Measurements from ENCODE around the gene ZFHX3.
A peak's percentile ranks its signal among the peaks of the same experiment; 100 is the strongest.

Gene ZFHX3

DNA sequence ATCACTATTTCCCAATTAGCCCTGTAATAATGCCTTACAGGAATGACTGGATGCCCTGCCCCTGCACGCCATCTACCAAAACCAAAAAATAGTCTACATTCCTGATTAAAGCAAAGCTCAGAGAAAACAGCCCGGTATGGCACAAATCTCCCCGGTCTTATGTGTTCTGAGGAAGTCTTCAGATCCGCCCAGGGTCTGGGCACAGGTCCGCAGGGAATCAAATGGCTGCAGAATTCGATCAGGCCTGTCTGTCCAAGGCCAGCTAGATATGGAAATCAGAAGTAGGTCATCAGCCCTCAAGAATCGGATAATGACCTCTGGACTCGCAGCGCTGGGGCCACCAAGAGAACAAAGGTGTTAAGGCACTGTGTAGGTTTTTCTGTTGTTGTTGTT is 171.0 kb downstream of the ZFHX3 start:
- Histone ChIP-seq H3K9me3 (0 out of 2 replicates have a peak, but pooled peaks cover 5% of the 10 kb centered on the region), H4K20me1 (no peaks in the 10 kb centered on the region), H3K27me3 (no peaks in the 10 kb centered on the region), H3K4me2 (peak overlapping the region; percentile 82), H3K4me1 (peaks cover 58% of the 10 kb centered on the region), H3K9ac (0 out of 2 replicates have a peak overlapping the region, but pooled peaks have one; percentile 27), H3K36me3 (no peaks in the 10 kb centered on the region), H3K4me3 (no peak overlapping the region), H3K27ac (peak overlapping the region; percentile 62; the same call in 1 of the 2 replicates)
- no peak for TF ChIP-seq Cebpa-rat (IDR thresholded peaks at IDR 0.05)

DNA sequence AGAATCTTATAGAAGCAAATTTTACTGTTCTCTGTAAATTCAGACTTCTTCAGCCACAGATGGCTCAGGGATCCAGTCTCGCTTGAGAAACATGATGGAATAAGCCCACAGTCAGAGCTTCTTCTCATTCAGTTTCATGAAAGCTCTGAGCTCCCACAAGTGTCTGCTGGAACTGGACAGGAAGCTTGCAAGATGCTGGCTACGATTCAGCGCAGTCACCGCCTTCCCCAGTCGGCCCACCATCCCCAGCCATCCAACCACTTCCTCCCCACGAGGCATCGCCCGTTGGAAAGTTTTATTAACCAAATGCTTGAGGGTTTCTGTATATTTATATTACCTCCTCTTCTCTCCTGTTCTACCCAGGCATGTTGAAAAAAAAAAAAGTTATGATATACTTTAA is 171.7 kb downstream of the ZFHX3 start:
- Histone ChIP-seq H3K4me1 (peaks cover 51% of the 10 kb centered on the region), H3K4me3 (no peak overlapping the region), H3K9me3 (0 out of 2 replicates have a peak, but pooled peaks cover 5% of the 10 kb centered on the region), H3K27ac (peak overlapping the region; percentile 62), H4K20me1 (no peaks in the 10 kb centered on the region), H3K4me2 (peak overlapping the region; percentile 82), H3K36me3 (no peaks in the 10 kb centered on the region), H3K9ac (0 out of 2 replicates have a peak overlapping the region, but pooled peaks have one; percentile 27), H3K27me3 (no peaks in the 10 kb centered on the region)
- no peak for TF ChIP-seq Cebpa-rat (IDR thresholded peaks at IDR 0.05)

DNA sequence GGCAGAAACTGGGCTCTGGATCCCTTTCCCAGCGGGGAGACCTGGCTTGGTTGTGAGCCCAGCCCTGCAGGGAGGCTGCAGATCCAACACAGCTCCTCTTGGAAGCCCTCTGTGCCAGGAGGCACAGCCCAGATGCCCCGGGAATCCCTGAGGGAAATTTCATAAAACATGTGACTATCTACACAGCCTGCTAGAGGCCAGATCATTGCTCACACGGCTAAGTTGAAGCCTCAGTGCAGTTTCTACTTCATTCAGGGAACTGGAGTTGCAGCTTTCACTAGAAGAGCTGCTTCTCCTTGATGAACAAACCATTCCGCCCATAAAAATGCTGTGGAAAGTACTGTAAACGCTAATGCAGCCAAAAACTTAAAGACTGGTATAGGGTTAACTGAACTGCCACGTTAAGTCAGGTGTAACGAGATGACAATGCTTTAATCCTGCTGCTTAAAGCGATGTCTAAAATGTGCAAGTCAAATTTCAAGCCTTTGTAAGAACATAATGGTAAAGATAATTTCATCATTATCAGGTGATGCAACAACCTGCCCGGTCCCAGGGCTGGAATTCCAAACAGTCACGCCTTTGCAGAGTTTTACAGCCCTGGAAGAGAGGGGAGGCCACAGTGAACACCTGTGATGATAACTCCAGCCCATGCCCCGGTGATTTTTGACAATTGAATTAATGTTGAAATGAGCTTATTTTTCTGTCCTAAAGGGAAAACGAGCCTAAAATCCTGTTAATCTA is 172.5 kb downstream of the ZFHX3 start:
- H3K27ac ChIP-seq: peak overlapping the region; percentile 62
- no peaks in the 10 kb centered on the region for H4K20me1 ChIP-seq
- no peaks in the 10 kb centered on the region for H3K36me3 ChIP-seq
- H3K9me3 ChIP-seq: 0 out of 2 replicates have a peak, but pooled peaks cover 5% of the 10 kb centered on the region
- H3K27me3 ChIP-seq: no peaks in the 10 kb centered on the region
- TF ChIP-seq Cebpa-rat (IDR thresholded peaks at IDR 0.05): no peak
- H3K4me1 ChIP-seq: peaks cover 44% of the 10 kb centered on the region
- no peak overlapping the region for H3K4me3 ChIP-seq
- H3K9ac ChIP-seq: no peak overlapping the region
- H3K4me2 ChIP-seq: peak overlapping the region; percentile 82

DNA sequence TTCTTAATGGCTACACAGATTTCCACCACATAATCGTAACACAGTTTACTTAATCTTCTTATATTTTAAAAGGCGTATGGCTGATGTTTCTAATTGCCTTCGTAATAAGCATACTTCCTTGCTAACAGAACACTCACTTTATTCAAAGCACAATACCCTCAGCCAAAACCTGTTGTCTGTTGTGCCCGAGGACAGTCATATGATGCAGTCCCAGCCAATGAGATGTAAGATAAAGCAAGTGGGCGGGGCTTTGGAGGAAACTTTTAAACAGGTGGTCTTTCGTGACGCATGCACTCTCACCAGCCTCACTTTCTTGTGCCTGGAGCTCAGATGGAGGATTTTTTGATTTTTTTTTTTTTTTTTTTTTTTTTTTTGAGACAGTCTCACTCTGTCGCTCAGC is 174.1 kb downstream of the ZFHX3 start:
- Histone ChIP-seq H3K27ac (no peak overlapping the region), H4K20me1 (no peaks in the 10 kb centered on the region), H3K4me2 (no peak overlapping the region), H3K36me3 (no peaks in the 10 kb centered on the region), H3K9ac (no peak overlapping the region), H3K4me1 (peaks cover 37% of the 10 kb centered on the region), H3K4me3 (no peak overlapping the region), H3K27me3 (no peaks in the 10 kb centered on the region), H3K9me3 (0 out of 2 replicates have a peak, but pooled peaks cover 5% of the 10 kb centered on the region)
- TF ChIP-seq Cebpa-rat (IDR thresholded peaks at IDR 0.05): no peak

DNA sequence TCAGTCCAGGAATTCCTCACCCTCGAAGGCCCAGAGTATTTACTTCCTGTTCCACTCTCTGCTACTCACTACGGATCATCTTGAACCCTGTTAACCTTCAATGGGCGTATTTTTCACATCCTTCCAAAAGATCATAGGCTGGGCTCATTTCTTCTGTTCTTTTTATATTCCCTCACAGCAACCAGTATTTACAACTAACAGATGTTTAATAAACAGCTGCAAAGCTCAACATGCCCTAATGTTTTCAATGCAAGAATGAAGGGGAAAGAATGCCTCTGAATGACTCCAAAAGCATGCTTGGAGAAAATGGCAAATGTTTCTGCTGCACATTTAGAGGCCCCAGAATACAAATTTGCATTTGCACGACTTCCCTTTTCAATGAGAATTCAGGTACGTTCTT is 174.9 kb downstream of the ZFHX3 start:
- Histone ChIP-seq H3K9me3 (0 out of 2 replicates have a peak, but pooled peaks cover 5% of the 10 kb centered on the region), H3K27me3 (no peaks in the 10 kb centered on the region), H3K4me1 (peaks cover 36% of the 10 kb centered on the region), H3K9ac (no peak overlapping the region), H3K36me3 (no peaks in the 10 kb centered on the region), H3K4me2 (no peak overlapping the region), H3K27ac (no peak overlapping the region), H3K4me3 (no peak overlapping the region), H4K20me1 (no peaks in the 10 kb centered on the region)
- TF ChIP-seq Cebpa-rat (IDR thresholded peaks at IDR 0.05): no peak

DNA sequence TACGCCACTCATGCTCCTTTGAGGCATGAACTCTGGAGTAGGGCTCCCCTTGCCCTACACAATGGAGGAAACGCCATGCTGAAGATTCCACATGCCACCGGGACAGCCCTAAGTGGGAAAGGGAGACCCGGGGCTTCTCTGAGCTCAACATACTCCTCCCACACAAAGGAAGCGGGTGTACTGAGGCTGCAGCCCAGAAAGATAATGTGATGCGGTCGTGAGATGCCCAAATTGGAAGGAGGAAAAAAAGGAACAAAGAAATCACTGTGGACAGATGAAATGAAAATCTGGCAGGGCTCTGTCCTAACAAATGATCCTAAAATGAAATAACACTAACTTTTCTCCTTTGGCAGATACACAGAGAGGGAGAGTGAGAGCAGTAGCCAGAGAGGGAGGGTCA is 182.1 kb downstream of the ZFHX3 start:
- no peaks in the 10 kb centered on the region for H3K27me3 ChIP-seq
- H3K4me1 ChIP-seq: no peaks in the 10 kb centered on the region
- no peak overlapping the region for H3K4me3 ChIP-seq
- H3K36me3 ChIP-seq: no peaks in the 10 kb centered on the region
- no peak overlapping the region for H3K4me2 ChIP-seq
- no peaks in the 10 kb centered on the region for H4K20me1 ChIP-seq
- no peak overlapping the region for H3K9ac ChIP-seq
- TF ChIP-seq Cebpa-rat (IDR thresholded peaks at IDR 0.05): no peak
- H3K9me3 ChIP-seq: no peaks in the 10 kb centered on the region
- H3K27ac ChIP-seq: no peak overlapping the region

DNA sequence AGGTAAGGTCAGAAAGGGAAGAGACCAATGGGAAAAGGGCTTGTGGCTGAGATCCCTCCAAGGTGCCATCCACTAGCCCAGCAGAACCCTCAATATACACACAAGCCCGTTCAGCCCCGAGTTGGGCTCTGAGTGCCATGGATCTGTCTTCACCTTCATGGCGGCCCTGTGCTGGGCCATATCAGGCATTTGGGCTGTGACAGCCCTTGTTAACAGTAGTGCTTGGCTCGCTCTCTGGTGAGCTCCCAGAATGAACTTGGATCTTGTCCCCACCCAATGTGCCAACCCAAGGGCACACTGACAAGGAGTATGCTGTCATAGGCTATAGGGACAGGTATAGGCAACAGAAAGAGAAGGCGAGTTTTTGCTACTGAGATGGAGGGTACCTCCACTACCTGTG is 182.7 kb downstream of the ZFHX3 start:
- no peaks in the 10 kb centered on the region for H3K36me3 ChIP-seq
- H3K27ac ChIP-seq: no peak overlapping the region
- H3K4me1 ChIP-seq: peaks cover 2% of the 10 kb centered on the region
- H3K9me3 ChIP-seq: no peaks in the 10 kb centered on the region
- H3K27me3 ChIP-seq: no peaks in the 10 kb centered on the region
- no peaks in the 10 kb centered on the region for H4K20me1 ChIP-seq
- no peak overlapping the region for H3K4me2 ChIP-seq
- no peak for TF ChIP-seq Cebpa-rat (IDR thresholded peaks at IDR 0.05)
- no peak overlapping the region for H3K4me3 ChIP-seq
- H3K9ac ChIP-seq: no peak overlapping the region

DNA sequence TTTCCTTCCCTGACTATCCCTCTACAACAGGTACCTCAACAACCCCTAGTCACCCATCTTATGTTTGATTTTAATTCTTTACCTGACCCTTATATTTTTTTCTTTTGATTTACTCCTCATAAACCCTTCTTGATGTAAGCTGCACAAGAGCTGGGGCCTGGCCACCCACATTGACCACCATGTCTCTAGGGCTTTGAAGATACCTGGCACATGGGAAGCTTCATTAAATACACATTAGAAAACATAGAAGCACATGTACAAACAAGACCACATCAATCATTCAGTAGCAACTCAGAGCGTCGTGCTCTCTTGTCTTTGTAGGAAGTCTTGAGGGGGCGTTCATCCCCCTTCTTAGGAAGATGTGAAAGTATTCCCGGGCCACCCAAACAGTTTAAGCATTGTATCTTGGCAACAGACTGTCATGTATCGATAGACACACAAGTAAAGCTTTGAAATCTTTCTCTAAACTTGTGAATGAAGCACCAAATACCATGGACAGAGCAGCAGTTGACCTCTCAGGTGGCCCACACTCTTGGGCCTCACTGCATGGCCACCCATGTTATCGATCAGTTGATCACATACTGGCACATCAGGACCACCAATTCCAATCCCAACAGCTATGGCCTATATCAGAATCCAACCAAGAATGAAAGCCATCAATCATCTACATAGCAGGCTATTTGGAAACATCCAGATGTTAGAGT is 183.6 kb downstream of the ZFHX3 start:
- Histone ChIP-seq H3K9ac (no peak overlapping the region), H3K4me3 (no peak overlapping the region), H3K4me1 (peaks cover 6% of the 10 kb centered on the region), H3K4me2 (no peak overlapping the region), H3K9me3 (no peaks in the 10 kb centered on the region), H4K20me1 (no peaks in the 10 kb centered on the region), H3K36me3 (no peaks in the 10 kb centered on the region), H3K27me3 (no peaks in the 10 kb centered on the region), H3K27ac (no peak overlapping the region)
- TF ChIP-seq Cebpa-rat (IDR thresholded peaks at IDR 0.05): no peak

DNA sequence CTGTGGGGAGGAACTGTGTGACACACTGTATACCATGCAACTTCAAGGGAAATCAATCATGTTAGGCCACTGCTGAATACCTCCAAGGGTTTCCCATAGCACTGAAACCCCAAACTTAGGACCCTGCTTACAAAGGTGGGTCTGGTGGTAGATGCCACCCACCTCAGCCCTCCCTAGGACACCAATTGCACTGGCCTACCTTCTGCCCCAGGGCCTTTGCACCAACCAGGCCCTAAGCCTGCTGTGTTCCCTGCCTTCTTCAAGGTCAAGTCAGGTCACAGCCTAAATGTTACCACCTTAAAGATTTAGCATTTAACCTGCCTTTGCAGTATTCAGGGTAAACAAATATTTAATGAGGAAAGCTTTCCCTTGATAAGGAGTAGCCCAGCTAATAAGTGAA is 185.8 kb downstream of the ZFHX3 start:
- Histone ChIP-seq H3K4me3 (no peak overlapping the region), H3K9me3 (no peaks in the 10 kb centered on the region), H3K27ac (no peak overlapping the region), H3K9ac (no peak overlapping the region), H3K4me1 (peaks cover 6% of the 10 kb centered on the region), H4K20me1 (no peaks in the 10 kb centered on the region), H3K4me2 (no peak overlapping the region), H3K36me3 (no peaks in the 10 kb centered on the region), H3K27me3 (no peaks in the 10 kb centered on the region)
- no peak for TF ChIP-seq Cebpa-rat (IDR thresholded peaks at IDR 0.05)

All from BLaER1 (cell line).